Esophagus muscularis mucosa (tissue), 4 donors: ENCODE data around the gene RAB1A. TPM values are rescaled to one million over a fixed set of nuclear protein-coding genes. Genes with fewer than 3 reads are reported as not detected.
A peak's percentile ranks its signal among the peaks of the same experiment; 100 is the strongest.

Experiments used
- DNase-seq: peaks from one replicate; pipeline ENCODE4 v3.0.0-alpha.2; 2017; ENCODE audit errors: extremely low spot score
- H3K27ac ChIP-seq, 4 donors: fragments of 200-600 bp; sonication (generic); replicated peaks in 1 of 4; 1 replicate in 3 of 4; 2 replicates in 1 of 4; pipeline ENCODE4 v1.5.1; 2016 to 2019; ENCODE audit warnings: mild to moderate bottlenecking in 1 of 4
- H3K27me3 ChIP-seq, 4 donors: fragments of 200-600 bp; sonication (generic); one replicate each; pipeline versions ENCODE4 v1.5.1 to v1.6.0; 2016 to 2019
- H3K36me3 ChIP-seq, 4 donors: fragments of 200-600 bp; sonication (generic); one replicate each; pipeline ENCODE4 v1.5.1; 2016 to 2019
- H3K4me1 ChIP-seq, 4 donors: fragments of 200-600 bp; sonication (generic); one replicate each; pipeline ENCODE4 v1.5.1; 2016 to 2019
- H3K4me3 ChIP-seq, 4 donors: fragments of 200-600 bp; sonication (generic); 1 replicate in 2 of 4; 2 replicates in 2 of 4; pipeline ENCODE4 v1.5.1; 2016 to 2019; ENCODE audit warnings: mild to moderate bottlenecking in 4 of 4, moderate library complexity in 1 of 4
- H3K9me3 ChIP-seq, 4 donors: fragments of 200-600 bp; sonication (generic); 1 replicate in 3 of 4; 2 replicates in 1 of 4; pipeline ENCODE4 v1.5.1; 2016 to 2019
- EP300 ChIP-seq: sonication (generic); formaldehyde crosslinking; IDR thresholded peaks from one replicate; pipeline ENCODE4 v1.6.1; 2017; ENCODE audit warnings: antibody characterized with exemption
- POLR2A ChIP-seq: fragments of 450-650 bp; IDR thresholded peaks from one replicate; pipeline ENCODE4 v1.6.1; 2017; ENCODE audit warnings: antibody characterized with exemption, moderate library complexity, mild to moderate bottlenecking, low read depth
- POLR2AphosphoS5 ChIP-seq, 2 donors: sonication (generic); formaldehyde crosslinking; IDR thresholded peaks; one replicate each; pipeline ENCODE4 v1.6.1; 2017; ENCODE audit warnings: antibody characterized with exemption in 2 of 2
- WGBS: methylation state at CpG from one replicate; pipeline ENCODE4 v1.1.5; 2018; 5-methylcytosine and 5-hydroxymethylcytosine counted together
- intact Hi-C: fragments of 100-400 bp; cut with DNase I; formaldehyde crosslinking; loops from one replicate; pipeline ENCODE4 v1.15.1; 2023
- total RNA-seq, 4 donors: library from RNA; depleted of rRNA; stranded (reverse); fragments of >200 nt; gene quantifications; one replicate each; pipeline versions ENCODE4 v1.1.0 to v1.2.1, GENCODE V29; 2016
- TF ChIP-seq, protein P1 (sequence below), 3 experiments: fragments of 200-600 bp in 2 of 3; fragments of 450-650 bp in 1 of 3; sonication (generic) in 2 of 3; IDR thresholded peaks; one replicate each; pipeline ENCODE4 v1.5.1; 2017 to 2019; ENCODE audit warnings: antibody characterized with exemption in 3 of 3, mild to moderate bottlenecking in 2 of 3, moderate library complexity in 1 of 3

Gene RAB1A
- total RNA-seq, 4 donors from 2014 or later: 72.1 to 91.4 (median 86.0) TPM

DNA sequence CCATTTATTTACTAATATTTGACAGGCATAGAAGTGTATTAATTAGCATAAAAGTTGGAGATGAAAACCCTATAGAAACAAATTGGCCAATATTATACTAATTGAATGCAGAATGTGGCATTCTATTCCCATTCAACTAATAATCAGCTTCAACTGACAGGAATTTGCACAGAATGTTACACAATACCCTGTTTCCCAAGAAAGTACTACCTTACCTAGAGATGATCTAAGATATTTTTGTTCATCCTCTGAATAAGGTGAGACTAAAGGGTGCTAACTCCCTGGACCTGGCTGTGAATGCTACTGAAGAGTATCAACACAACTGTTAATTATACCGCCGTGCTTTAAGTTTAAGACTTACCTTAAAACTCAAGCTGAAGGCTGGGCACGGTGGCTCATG is 44.8 kb downstream of the RAB1A start:
- Histone ChIP-seq H3K27me3 (no peaks in the 10 kb centered on the region), H3K9me3 (no peaks in the 10 kb centered on the region), H3K4me3 (no peak overlapping the region), H3K27ac (no peak overlapping the region), H3K36me3 (peaks cover 50 to 96% (median 77%) of the 10 kb centered on the region in 4 donors), H3K4me1 (peaks cover 16 to 47% (median 21%) of the 10 kb centered on the region in 4 donors)
- intact Hi-C loops: no loop called here
- TF ChIP-seq POLR2A: no peak
- TF ChIP-seq, protein P1, sequence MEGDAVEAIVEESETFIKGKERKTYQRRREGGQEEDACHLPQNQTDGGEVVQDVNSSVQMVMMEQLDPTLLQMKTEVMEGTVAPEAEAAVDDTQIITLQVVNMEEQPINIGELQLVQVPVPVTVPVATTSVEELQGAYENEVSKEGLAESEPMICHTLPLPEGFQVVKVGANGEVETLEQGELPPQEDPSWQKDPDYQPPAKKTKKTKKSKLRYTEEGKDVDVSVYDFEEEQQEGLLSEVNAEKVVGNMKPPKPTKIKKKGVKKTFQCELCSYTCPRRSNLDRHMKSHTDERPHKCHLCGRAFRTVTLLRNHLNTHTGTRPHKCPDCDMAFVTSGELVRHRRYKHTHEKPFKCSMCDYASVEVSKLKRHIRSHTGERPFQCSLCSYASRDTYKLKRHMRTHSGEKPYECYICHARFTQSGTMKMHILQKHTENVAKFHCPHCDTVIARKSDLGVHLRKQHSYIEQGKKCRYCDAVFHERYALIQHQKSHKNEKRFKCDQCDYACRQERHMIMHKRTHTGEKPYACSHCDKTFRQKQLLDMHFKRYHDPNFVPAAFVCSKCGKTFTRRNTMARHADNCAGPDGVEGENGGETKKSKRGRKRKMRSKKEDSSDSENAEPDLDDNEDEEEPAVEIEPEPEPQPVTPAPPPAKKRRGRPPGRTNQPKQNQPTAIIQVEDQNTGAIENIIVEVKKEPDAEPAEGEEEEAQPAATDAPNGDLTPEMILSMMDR (IDR thresholded peaks at IDR 0.05): no peak
- TF ChIP-seq EP300: no peak
- no peak for TF ChIP-seq POLR2AphosphoS5 (IDR thresholded peaks at IDR 0.05)
- WGBS: 96% methylated on average over 3 of the region's 3 CpGs
- no peak for DNase-seq

DNA sequence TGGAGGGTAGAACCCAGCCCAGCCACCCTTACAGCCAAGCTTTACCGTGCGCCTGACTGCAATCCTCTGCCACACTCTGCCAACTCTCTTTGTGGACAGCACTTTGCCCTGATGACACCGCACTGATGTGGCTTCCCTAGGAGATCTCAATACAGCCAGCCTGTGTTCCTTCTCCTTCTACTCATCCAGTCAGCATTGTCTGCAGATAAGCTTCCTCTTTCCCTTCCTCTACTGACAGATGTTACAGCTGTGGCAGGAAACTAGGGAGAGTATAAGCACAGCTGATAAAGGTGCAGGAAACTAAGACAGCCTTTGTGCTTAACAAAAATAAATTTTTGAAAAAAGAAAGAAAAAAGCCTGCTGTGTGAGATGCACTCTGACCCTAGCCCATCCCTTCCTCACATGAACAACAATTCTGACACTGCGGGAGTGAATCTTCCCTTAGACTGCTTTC is 48.6 kb downstream of the RAB1A start:
- peaks cover 63 to 93% (median 87%) of the 10 kb centered on the region in 4 donors for H3K36me3 ChIP-seq
- no peaks in the 10 kb centered on the region for H3K9me3 ChIP-seq
- intact Hi-C loops: no loop called here
- 77% methylated on average over 4 of the region's 4 CpGs for WGBS
- TF ChIP-seq POLR2A (no peak), EP300 (no peak), POLR2AphosphoS5 (IDR thresholded peaks at IDR 0.05) (peak in 1 of 2 donors; percentile 11)
- TF ChIP-seq, protein P1 (IDR thresholded peaks at IDR 0.05): no peak
- H3K27me3 ChIP-seq: no peaks in the 10 kb centered on the region
- H3K4me3 ChIP-seq: no peak overlapping the region
- DNase-seq: no peak
- H3K27ac ChIP-seq: peak overlapping the region in 2 of 4 donors; percentile 37 to 45
- peaks cover 15 to 37% (median 19%) of the 10 kb centered on the region in 4 donors for H3K4me1 ChIP-seq

DNA sequence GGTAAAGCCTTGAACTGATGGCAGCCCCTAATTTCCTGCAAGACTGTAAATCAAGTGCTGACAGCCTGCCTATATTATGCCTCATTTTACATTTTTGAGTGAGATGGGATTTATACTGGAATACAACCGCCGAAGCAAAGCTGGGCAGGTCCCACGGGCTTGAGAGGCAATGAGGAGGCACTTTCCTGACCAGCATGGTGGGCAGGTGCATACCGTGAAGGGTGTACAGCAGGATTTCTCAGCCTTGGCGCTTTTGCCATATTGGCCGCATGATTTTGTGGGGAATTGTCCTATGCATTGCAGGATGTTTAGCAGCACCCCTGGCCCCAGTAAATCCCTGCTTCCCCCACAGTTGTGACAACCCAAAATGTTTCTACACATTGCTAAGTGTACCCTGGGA is 50.9 kb downstream of the RAB1A start:
- whole genome bisulfite sequencing: 98% methylated on average over 6 of the region's 6 CpGs
- Histone ChIP-seq H3K4me3 (no peak overlapping the region), H3K36me3 (peaks cover 42 to 79% (median 66%) of the 10 kb centered on the region in 4 donors), H3K9me3 (no peaks in the 10 kb centered on the region), H3K27me3 (no peaks in the 10 kb centered on the region), H3K27ac (no peak overlapping the region), H3K4me1 (peaks cover 36 to 47% (median 40%) of the 10 kb centered on the region in 4 donors)
- no peak for DNase-seq
- no peak for TF ChIP-seq POLR2AphosphoS5 (IDR thresholded peaks at IDR 0.05)
- TF ChIP-seq POLR2A: no peak
- no peak for TF ChIP-seq EP300
- TF ChIP-seq, protein P1 (IDR thresholded peaks at IDR 0.05): no peak
- intact Hi-C loops: no loop called here

DNA sequence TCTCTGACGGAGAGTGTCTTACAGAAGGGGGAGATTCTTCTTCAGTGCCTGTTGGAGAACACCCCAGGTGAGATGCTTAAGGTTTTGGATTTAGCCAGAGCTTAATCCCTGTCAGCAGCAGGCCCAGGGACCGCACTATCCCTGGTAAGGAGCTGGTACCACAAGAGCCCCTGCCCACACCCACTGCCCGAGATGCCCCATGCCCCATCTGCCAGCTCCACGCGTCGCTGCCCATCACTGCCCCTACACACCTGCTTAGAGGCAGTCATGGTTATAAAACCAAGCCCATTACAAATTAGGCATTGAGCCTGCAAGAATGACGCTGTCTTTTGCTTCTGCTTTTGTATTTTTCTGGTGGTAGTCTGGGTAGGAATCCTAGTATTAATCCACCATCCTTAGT is 52.0 kb downstream of the RAB1A start:
- intact Hi-C loops: no loop called here
- no peak for DNase-seq
- H3K36me3 ChIP-seq: peaks cover 31 to 79% (median 61%) of the 10 kb centered on the region in 4 donors
- peaks cover 37 to 51% (median 48%) of the 10 kb centered on the region in 4 donors for H3K4me1 ChIP-seq
- H3K27me3 ChIP-seq: no peaks in the 10 kb centered on the region
- H3K27ac ChIP-seq: no peak overlapping the region
- TF ChIP-seq EP300: no peak
- TF ChIP-seq POLR2A: no peak
- no peak for TF ChIP-seq POLR2AphosphoS5 (IDR thresholded peaks at IDR 0.05)
- TF ChIP-seq, protein P1 (IDR thresholded peaks at IDR 0.05): no peak
- WGBS: 97% methylated on average over 7 of the region's 7 CpGs
- no peak overlapping the region for H3K4me3 ChIP-seq
- no peaks in the 10 kb centered on the region for H3K9me3 ChIP-seq

DNA sequence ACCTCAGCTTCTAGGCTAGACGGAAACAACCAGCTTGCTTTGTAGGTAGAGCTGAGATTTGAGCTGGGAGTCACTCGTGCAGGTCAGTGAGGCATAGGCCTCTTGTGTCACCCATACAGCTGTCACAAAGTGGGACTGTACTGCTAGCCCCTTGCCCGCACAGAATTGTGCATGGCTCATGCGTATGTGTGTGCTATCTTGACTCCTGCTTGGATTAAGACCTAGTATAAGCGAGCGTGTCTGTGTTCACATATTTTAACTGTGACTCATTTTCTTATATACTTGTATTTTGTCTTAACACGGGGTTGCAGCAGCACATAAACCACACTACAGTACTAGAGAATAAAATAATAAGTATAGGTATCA is 53.6 kb downstream of the RAB1A start:
- Histone ChIP-seq H3K9me3 (no peaks in the 10 kb centered on the region), H3K27me3 (no peaks in the 10 kb centered on the region), H3K4me3 (no peak overlapping the region), H3K36me3 (peaks cover 24 to 79% (median 62%) of the 10 kb centered on the region in 4 donors), H3K27ac (peak overlapping the region; percentile 38 to 56 (median 50)), H3K4me1 (peaks cover 32 to 50% (median 47%) of the 10 kb centered on the region in 4 donors)
- WGBS: 55% methylated on average over 5 of the region's 7 CpGs
- TF ChIP-seq, protein P1 (IDR thresholded peaks at IDR 0.05): no peak
- TF ChIP-seq EP300: no peak
- no peak for TF ChIP-seq POLR2AphosphoS5 (IDR thresholded peaks at IDR 0.05)
- no peak for TF ChIP-seq POLR2A
- DNase-seq: no peak
- intact Hi-C loops: no loop called here
